Fibroblast of skin of back (primary cell): ENCODE results near the gene SCN7A.
"Not testable (repeated sequence)": the region's sequence is repeated elsewhere in the genome, so short reads cannot be mapped to it uniquely, and the experiment has no call there.

Experiments
- DNase-seq: peaks from one replicate; pipeline ENCODE4 v3.0.0-alpha.2; 2013

Gene SCN7A

DNA sequence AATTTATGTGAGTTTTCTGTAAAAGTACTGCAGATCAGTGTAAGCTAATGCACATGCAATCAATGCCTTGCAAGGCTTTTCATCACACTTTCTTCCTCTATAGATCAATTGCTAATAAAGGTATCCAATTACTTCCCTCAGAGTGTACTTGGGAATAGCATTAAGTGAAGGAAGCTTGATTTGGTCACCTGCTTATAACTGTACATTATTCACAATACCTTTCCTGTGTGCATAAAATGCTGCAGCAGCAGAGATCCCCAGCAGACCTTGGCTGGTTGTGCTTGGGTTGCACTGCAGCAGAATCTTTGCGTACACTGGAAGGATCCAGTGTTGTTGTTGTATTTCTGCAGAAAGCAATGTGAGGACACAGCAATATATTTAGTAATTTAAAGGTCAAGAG lies 99.8 kb downstream of the SCN7A start:
- no peak for DNase-seq

DNA sequence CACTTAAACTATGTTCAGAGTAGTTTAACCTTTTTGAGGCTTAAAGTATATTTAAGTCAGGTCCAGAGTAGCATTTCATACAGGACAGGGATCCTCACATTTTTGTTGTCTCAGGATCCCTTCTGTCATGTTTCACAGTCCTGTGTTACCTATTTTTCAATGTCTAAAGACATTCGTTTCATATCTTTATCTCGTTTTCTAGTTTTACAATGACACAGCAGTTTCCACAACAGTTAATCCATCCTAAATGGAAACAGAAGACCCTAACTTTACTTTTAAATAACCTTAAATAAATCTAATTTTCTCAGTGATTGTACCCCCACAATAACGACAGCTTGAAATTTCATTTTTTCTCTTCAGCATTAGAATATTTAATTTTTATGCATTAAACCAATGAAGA lies 101.0 kb downstream of the SCN7A start:
- no peak for DNase-seq

DNA sequence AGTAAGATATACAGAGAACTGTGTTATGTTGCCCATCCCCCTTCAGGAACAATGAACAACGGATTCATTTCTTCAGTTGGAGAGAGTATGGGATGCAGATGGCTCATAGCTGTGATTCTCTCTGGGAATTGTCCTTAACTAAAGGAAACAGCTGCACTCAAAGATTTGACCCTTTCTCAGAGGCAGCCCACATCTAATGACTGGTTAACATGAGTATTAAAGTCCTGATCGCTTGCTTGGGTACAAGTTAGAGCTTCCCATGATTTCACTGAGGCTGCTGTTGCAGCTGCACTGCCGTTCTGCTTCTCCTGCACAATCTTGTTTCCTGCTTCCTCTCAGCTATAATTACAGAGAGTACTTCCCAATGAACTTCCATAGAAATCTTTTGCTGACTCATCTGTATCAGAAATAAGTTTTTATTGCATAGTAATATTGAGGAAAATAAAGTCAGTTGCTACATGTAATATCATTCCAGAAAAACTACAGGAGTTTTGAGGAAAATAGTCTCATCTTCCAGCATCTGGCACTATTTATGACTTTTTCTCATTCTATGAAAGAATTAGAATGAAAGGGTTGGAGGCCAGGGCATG lies 105.5 kb downstream of the SCN7A start:
- DNase-seq: no peak

DNA sequence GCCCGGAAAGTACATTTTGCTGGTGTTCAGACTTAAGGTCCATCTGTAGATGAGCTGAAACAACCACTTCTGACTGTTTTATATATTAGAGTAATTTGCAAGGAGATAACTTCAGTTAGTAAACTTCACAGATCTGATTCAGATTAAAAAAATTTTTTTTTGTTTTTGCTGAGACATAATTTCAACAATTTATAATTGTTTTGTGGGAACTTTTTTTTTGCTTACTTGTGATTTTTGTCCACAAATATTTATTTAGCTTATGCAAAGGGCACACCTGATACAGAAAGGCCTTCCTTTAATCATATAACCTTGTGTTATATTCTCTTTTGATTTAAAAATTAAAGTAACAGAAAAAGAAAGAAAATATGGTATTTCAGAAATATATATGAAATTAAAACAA lies 108.7 kb downstream of the SCN7A start:
- DNase-seq: no peak

DNA sequence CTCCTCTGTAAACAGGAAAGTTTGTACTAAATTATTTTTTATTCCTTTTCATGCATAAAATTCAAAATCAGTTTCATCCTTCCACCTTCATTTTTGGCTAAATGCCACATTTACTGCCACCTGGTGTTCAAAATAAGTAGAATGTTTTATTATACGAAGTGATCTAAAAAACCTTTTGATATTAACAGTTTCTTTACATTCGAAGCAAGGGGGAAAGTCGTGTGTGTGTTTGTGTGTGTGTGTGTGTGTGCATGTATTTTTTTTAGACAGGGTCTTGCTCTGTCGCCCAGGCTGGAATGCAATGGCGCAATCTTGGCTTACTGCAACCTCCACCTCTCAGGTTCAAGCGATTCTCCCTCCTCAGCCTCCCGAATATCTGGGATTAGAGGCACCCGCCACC lies 109.3 kb downstream of the SCN7A start:
- peak; percentile 29 for DNase-seq

DNA sequence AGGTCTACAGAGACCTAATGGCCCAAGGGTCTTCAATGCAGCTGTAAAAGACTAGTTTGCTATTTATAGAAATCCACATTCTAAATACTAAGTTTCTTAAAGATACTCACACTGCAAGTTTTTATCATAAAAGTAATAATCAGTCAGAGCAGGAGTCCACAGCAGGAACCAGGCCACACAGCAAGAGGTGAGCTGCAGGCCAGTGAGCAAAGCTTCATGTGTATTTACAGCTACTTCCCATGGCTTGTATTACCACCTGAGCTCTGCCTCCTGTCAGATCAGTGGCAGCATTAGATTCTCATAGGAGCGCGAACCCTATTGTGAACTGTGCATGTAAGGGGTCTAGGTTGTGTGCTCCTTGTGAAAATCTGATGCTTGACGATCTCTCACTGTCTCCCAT lies 111.6 kb downstream of the SCN7A start:
- DNase-seq: no peak

DNA sequence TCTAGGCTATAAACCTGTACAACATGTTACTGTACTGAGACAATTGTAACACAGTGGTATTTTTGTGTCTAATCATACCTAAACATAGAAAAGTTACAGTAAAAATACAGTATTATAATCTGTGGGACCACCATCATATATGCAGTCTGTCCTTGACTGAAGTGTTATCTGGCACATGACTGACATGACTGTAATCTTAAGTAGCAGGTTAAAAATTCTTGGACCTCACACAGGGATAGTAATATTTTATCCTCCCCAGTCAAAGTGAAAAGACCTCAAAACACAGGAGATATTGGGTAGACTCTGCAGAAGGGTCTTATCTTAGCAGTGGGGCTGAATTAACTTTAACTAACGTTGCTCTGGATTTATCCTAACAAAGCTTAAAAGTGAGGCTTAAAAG lies 113.4 kb downstream of the SCN7A start:
- no peak for DNase-seq

DNA sequence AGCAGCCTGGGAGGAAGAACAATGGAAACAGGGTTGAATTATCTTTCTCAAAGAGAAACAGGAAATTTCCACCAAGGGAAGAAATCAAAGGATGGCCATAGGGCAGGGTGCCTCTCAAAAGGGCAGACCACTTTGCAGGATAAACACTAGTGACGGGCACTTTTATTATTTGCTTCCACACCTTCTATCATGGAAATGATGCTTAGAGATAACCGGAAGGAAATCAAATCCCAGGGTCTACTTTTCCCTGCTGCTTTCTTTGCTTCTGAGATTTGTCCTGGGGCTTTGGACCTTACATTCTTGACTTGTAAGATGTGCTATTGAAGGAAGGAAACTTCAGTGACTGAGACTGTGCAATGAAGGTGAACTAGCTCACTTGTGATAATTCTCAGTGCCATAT lies 117.2 kb downstream of the SCN7A start:
- DNase-seq: no peak

DNA sequence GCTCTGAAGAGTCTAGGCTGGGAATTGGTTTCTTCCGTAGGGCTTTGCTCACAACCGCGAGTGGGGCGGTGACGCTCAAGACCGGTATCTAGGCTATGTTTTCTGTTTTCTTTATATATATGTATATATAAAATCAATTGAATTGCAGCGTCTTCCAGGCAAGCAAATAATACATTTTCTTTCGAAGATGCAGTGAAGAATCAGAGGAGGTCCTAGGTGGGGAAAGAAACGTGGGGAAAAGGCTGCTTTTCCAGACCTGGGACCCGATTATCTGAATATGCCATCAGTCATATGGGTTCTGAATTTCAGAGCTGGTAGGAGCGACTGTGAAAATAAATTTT lies 117.6 kb downstream of the SCN7A start:
- DNase-seq: no peak

DNA sequence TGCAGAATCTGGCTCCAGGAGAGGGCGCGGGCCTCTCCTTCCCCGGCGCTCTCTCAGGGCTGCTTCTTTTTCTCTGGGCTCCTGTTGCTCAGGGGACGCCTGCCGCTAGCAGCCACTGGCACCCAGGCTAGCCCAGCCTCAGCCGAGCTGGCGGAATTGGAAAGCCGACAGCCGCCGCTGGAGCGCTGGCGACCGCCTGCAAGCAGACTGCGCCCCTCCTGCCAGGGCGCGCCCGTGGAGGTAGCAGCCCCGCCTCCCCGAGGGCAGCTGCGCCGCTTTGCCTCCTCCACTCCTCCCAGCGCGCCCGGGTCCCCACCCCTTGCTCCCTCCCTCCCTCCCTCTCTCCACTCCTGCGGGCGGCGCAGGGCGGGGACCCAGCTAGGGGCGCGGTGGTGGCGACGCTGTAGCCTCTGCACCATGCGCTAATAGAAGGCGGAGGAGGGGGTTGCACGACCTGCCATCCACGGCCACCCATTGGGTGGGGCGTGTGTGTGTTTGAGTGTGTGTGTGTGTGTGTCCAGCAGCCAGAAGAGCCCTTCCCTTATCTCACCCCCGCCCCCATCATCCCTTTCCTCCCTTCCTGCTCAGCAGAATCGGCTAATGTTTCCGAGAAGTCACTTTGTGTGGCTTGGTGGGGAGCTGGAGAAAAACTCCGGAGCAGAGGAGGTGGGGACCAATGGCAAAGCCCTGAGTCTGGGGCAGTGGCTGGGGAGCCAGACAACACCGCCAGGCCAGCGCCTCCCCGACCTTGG lies 118.1 kb downstream of the SCN7A start, which contains the start of gene SCN9A:
Gene SCN9A, minus strand, starts transcription at position 209 of the 752 bp plus-strand sequence. CDS start 64,188 bp downstream, outside the sequence.
- DNase-seq: peak; percentile 61

DNA sequence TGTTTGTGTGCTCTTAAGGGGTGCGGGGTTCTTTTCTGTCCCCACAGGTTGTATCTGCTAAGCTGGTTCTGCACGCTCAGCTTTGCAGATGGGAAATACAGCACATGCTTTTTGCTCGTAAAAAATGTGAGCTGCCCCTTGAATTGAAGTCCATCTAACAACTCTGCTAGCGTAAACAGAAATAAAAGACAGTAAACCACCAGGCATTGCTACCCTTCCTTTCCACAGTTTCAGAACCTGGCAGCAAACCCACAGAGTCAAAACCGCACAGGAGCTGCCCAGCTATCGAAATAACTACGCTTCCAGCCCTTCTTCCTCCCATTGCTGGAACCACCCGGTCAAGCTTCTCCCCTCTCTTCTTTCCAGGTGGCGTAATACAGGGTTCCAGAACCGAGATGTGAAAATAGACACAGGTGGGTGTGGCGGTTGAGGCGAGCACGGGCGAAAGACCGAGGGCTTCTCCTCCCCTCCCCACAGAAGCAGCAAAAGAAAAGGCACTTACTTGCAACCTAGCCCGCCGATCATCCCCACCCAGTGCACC lies 118.8 kb downstream of the SCN7A start:
- no peak for DNase-seq

DNA sequence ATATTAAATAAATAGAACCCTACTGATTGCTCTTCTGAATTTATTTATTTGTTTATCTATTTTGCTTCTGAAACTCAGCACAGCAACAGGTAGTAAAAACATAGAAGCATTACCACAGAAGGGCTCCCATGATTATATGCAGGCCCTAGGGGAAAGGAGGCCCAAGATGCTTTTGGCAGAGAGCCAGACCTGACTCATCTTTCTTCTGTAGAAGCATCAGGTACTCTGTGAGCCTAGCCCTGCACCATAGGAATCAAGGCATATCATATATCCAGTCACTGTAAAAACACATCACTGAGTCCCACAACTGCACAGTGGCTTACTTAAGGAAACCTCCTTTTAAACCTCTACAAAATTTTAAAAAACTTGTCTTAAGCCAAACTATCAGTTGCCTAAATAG lies 120.1 kb downstream of the SCN7A start:
- DNase-seq: peak; percentile 69

DNA sequence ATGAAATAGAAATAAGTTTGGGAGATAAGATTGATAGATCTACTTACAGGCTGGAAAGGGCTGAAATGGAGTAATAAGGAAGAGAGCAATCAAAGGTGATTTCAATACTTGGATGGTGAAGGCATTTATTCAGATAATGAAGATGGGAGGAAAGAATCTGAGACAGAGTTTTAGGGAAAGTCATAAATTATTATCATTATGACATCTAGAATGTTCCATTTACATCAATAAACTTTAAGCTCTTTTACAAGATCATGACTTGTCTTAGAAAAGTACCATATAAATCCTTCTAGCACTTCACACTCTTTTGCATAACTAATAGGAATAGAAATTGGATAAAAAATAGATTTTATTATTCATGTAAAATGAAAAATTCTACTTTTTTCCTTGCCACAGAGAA lies 120.5 kb downstream of the SCN7A start:
- DNase-seq: no peak

DNA sequence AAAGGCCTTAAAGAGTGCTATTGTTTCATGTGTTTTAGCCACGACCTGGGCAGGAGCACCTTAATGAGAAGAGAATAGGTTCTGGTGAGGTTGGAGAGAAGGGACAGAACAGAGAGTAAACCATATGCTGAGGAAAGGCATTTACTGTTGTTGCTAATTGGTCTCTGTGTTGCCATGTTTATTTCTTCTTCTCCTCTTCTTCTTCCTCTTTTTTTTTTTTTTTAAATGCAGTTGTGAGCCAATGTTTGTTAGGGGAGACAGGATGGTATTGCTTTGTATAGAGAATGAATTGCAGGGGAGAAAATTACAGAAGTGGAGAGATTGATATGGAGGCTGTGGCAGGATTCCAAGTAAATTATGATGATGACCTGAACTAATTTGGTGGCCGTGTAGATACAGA lies 120.9 kb downstream of the SCN7A start:
- no peak for DNase-seq

DNA sequence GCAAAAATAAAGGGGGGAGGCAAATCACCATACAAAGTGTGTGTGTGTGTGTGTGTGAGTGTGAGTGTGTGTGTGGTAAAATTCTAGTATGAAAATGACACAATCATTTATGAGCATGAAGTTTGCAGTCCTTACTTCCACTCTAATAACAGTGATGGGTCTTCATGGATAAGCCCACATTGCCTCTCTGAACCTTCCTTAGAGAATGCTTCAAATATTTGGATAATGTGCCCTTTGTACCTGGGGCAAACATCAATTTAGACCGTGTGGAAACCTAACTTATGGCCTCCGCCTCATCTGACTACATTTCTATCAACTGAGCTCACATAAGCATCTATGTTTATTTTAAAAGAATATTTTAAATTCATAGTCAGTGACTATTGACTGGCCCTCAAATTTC lies 122.0 kb downstream of the SCN7A start:
- DNase-seq: peak; percentile 41

DNA sequence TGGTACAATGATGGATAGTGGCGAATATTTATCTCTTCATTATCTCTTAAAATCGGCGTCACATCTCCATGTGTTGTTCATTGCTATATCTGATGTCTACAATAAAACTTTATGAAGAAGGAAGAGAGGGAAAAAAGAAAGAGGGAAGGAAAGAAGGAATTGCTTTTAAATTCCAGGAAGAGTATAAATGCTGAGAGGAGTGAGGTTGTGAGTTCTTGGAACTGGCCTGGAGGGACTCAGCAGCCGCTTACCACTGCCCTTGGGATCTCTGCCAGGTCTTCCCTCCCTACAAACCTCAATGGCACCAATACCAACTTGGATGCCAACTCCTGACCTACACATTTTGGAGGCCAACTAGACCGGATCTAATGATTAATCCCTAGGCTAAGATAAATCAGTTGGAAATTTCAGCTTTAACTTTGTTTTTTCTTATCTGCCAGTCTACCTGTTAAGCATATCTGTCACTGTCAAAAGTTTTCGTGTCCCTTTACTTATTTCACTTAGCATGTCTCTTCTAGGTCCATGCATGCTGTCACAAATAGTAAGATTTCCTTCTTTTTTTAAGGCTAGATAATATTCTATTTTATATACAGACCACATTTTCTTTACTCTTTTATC lies 128.1 kb downstream of the SCN7A start:
- no peak for DNase-seq

DNA sequence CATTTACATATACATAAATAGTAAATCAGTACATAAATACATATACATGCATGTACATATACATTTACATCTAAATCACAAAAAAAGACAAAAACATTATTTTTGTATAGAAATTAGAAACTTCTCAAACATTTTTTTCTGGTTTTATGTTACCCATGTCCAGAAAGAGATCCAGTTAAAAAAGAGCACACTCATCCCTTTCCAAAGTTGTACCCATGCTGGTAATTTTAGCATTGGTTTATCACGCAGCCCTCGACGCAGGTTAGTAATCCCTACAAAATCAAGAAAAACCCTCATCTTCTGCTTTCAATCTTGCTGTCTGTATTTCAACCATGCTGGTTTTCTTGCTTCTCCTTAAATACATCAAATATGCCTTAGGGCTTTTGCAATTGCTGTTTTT lies 128.8 kb downstream of the SCN7A start:
- DNase-seq: no peak

DNA sequence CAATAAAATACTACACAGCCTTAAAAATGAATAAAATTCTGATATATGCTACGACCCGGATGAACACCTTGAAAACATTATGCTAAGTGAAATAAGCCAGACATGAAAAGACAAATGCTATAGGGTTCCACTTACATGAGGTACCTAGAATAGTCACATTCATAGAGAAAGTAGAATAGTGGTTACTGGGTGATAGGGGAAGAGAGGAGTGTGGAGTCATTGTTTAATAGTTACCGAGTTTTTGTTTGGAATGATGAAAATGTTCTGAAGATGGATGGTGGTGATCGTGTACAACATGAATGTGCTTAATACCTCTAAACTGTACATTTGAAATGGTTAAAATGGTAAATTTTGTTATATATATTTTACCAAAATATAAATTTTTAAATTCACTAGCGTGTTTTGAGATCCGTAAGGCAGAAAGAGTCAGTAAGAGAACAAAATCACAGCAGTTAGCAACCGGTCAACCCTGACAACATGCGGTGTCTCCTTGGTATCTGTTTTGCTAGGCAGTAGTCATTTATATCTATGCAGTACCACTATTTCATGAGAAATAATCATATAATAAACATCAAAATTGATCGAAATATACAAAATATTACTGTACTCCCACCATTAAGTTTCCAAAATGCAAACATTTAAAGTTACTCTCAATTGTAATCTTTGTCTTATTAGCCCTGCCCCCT lies 129.4 kb downstream of the SCN7A start:
- no peak for DNase-seq

DNA sequence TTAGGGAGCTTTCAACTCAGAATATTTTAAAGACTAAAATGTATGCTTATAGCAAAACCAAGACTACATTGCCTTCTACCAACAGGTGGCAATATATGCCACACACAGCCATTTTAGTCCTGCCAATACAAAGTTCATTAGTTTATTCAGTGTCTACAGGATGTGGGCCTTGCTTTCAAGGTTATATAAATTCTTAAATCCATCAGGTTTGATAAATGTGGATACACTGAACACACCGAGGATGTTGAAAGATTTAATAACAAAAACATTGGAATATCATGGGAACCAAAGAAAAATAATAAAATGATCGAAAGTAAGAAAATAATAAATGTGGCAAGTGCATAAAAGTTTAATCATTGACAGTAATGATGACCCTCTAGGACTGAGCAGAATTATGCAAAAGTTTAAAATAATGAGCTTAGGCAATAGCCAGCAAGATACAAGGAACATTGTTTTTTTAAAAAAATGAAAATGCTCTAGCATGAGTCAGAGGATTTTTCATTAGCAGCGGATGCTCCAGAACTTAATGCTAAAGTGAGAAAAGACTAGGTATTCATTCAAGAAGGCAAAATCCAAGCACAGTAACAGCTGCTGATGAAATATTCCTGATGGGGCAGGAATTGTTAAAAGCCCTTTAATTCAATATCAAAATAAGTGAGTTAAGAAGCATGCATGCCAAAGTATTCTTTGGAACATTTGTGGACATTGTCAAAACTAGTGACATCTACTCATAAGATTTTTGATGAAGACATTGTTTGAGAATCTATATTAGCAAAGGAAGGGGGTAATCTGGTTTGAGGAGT lies 132.5 kb downstream of the SCN7A start:
- peak; percentile 41 for DNase-seq

DNA sequence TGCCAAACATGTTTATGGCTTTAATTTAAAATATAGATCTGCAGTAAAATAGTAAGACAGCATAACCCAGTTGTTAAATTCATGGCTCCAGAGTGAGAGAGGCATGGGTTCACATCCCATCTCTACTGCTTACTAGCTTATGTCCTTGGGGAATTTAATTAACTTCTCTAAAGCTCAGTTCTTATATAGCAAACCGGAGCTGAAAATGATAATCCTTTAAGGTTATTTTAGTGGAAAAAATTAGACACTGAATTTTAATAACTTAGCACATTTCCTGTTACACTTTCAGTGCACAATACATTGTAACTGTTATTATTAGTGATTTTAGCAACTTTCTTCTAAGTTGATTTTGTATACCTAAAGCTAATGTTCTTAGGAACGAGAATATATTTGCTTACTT lies 133.1 kb downstream of the SCN7A start:
- DNase-seq: no peak

DNA sequence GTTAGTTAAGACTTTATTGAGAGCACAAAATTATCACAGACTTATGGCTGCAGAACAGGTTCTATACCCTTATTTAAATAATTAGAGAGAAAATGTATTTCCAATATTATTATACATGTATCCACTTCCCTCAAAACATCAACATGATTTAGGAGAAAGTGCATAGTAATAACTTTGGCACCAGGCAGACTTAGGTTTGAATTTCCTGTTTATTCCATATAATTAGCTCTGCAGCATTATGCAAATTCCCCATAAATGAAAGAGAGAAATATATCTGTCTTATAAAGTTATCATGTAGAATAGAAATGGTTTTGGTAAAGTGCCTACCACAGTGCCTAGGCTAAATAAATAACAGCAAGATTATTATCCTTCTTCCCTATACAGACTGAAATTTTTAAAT lies 133.6 kb downstream of the SCN7A start:
- DNase-seq: no peak

DNA sequence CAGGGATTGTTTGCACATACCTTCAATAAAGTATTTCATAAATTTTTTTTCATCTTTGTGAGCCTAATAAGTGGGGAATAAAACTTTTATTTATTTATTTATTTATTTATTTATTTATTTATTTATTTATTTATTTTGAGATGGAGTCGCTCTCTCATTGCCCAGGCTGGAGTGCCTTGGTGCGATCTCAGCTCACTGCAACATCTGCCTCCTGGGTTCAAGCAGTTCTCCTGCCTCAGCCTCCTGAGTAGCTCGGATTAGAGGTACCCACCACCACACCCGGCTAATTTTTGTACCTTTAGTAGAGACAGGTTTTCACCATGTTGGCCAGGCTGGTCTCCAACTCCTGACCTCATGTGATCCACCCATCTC lies 136.1 kb downstream of the SCN7A start:
- not testable (repeated sequence) for DNase-seq
